ENCODE data around the gene MEGF6. TPM values are rescaled to one million over a fixed set of nuclear protein-coding genes. Genes with fewer than 3 reads are reported as not detected.
"Not testable (repeated sequence)": the region's sequence is repeated elsewhere in the genome, so short reads cannot be mapped to it uniquely, and the experiment has no call there.

Gene MEGF6
- total and polyA plus RNA-seq, 7 donors, result 0.67 to 5.5 (median 3.7) TPM

GRCh38 chr1:3573500-3573899 is 37.8 kb downstream of the MEGF6 start:
- DNase-seq, result no peak
- H3K27me3 ChIP-seq (ENCODE audit: insufficient read depth in 3 of 3, low read length in 2 of 3), result peaks cover 0 to 14% (median 0%) of the 10 kb centered on the region in 3 donors
- H3K27ac ChIP-seq, result no peak overlapping the region
- 67 to 83% (median 73%) methylated on average over 6 to 9 of the region's 9 CpGs for whole genome bisulfite sequencing, 3 donors
- intact Hi-C loops (cut with DNase I), result no loop called here
- no peaks in the 10 kb centered on the region for H3K4me1 ChIP-seq
- H3K36me3 ChIP-seq (ENCODE audit: insufficient read depth in 1 of 2, low read depth in 1 of 2), result no peaks in the 10 kb centered on the region
- no peak for TF ChIP-seq CTCF (IDR thresholded peaks at IDR 0.05)
- ATAC-seq, result no peak
- no peaks in the 10 kb centered on the region for H3K9me3 ChIP-seq
- H3K4me3 ChIP-seq, result no peak overlapping the region

GRCh38 chr1:3572638-3573037 is 38.7 kb downstream of the MEGF6 start:
- ATAC-seq; H3K9me3 ChIP-seq; H3K27ac ChIP-seq; H3K4me3 ChIP-seq; intact Hi-C loops (cut with DNase I); H3K4me1 ChIP-seq; H3K36me3 ChIP-seq (ENCODE audit: insufficient read depth in 1 of 2, low read depth in 1 of 2); H3K27me3 ChIP-seq (ENCODE audit: insufficient read depth in 3 of 3, low read length in 2 of 3); DNase-seq: not testable (repeated sequence)
- 97 to 100% (median 100%) methylated on average over 1 of the region's 1 CpG for WGBS, 3 donors

DNA sequence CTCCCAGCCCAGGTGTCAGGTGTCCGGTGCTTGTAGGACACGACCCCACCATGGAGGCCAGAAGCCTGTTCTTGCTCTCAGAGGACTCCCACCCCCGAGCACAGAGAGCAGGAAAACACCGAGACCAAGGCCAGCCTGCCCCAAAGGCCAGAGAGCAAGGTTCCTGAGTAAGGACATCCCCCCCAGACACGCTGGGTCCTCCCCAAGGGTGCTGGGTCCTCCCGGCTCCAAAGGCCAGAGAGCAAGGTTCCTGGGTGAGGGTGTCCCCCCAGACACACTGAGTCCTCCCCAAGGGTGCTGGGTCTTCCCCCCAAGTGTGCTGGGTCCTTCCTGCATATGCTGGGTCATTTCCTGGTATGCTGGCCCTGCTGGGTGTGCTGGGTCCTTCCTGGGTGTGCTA is 40.0 kb downstream of the MEGF6 start:
- WGBS, 3 donors, result 83 to 89% (median 86%) methylated on average over 6 of the region's 6 CpGs
- Histone ChIP-seq H3K36me3 (ENCODE audit: insufficient read depth in 1 of 2, low read depth in 1 of 2) (no peaks in the 10 kb centered on the region), H3K4me1 (no peaks in the 10 kb centered on the region), H3K9me3 (no peaks in the 10 kb centered on the region), H3K27ac (no peak overlapping the region), H3K27me3 (ENCODE audit: insufficient read depth in 3 of 3, low read length in 2 of 3) (no peaks in the 10 kb centered on the region), H3K4me3 (no peak overlapping the region)
- intact Hi-C loops (cut with DNase I), result no loop called here
- no peak for DNase-seq
- no peak for ATAC-seq
- no peak for TF ChIP-seq CTCF (IDR thresholded peaks at IDR 0.05)

- no peak overlapping the region for H3K4me3 ChIP-seq
- ATAC-seq (no peak), DNase-seq (no peak)
- TF ChIP-seq CTCF (IDR thresholded peaks at IDR 0.05), result no peak
- intact Hi-C loops (cut with DNase I), result no loop called here
- H3K9me3 ChIP-seq, result no peaks in the 10 kb centered on the region
- no peak overlapping the region for H3K27ac ChIP-seq
- H3K36me3 ChIP-seq (ENCODE audit: insufficient read depth in 1 of 2, low read depth in 1 of 2), result no peaks in the 10 kb centered on the region
- peaks cover 0 to 5% (median 0%) of the 10 kb centered on the region in 3 donors for H3K27me3 ChIP-seq (ENCODE audit: insufficient read depth in 3 of 3, low read length in 2 of 3)
- no peaks in the 10 kb centered on the region for H3K4me1 ChIP-seq
- WGBS, 3 donors, result 59 to 69% (median 62%) methylated on average over 20 to 21 of the region's 21 CpGs
Measured at GRCh38 chr1:3570066-3570986, 41.0 kb downstream of the MEGF6 start.

DNA sequence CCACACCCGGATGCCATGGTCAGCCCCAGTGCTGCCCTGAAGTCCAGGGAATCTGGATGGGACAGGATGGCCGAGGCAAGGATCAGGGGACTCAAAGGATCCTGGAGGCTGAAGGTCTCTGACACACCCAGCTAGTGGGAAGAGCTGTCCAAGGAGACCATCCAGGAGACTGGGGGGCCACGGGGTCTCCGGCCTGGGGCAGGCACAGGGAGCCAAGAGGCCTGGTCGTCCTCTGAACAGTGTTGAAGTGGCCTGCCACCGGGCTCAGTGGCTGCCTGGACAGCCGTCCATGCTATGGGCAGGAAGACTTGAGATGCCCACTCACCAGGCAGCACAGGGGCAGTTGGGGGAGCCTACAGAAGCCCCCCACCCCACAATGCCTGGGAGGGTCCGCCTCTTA is 41.9 kb downstream of the MEGF6 start:
- intact Hi-C loops (cut with DNase I), result loop anchor here in 1 of 2 donors (5.0 kb wide), 1 partner anchor 77 kb away; no protein-coding TSS in a partner anchor
- no peak overlapping the region for H3K4me3 ChIP-seq

More for the DNA sequence above, 41.9 kb downstream of the MEGF6 start:
- peaks cover 0 to 5% (median 0%) of the 10 kb centered on the region in 3 donors for H3K27me3 ChIP-seq (ENCODE audit: insufficient read depth in 3 of 3, low read length in 2 of 3)
- no peak for TF ChIP-seq CTCF (IDR thresholded peaks at IDR 0.05)
- H3K9me3 ChIP-seq, result no peaks in the 10 kb centered on the region
- no peak for DNase-seq
- no peak for ATAC-seq
- no peaks in the 10 kb centered on the region for H3K4me1 ChIP-seq
- 92 to 94% (median 92%) methylated on average over 8 of the region's 8 CpGs for WGBS, 3 donors
- H3K27ac ChIP-seq, result no peak overlapping the region
- no peaks in the 10 kb centered on the region for H3K36me3 ChIP-seq (ENCODE audit: insufficient read depth in 1 of 2, low read depth in 1 of 2)
